Measurements from ENCODE around the gene DIP2B.
A peak's percentile ranks its signal among the peaks of the same experiment; 100 is the strongest.

Gene DIP2B

GRCh38 chr12:50564237-50564947 lies 59.6 kb downstream of the DIP2B start:
- Histone ChIP-seq H3K36me3 (ENCODE audit: control insufficient read depth, insufficient read depth, low read length) (no peaks in the 10 kb centered on the region), H3K27ac (no peak overlapping the region), H3K9ac (no peak overlapping the region), H3K79me2 (peaks cover 17% of the 10 kb centered on the region), H3K4me3 (ENCODE audit: low read depth, low read length) (no peak overlapping the region), H2AFZ (no peak overlapping the region), H3K4me2 (ENCODE audit: low read length) (no peak overlapping the region), H3K9me3 (ENCODE audit: control insufficient read depth, low read length) (no peaks in the 10 kb centered on the region), H3K4me1 (peaks cover 18% of the 10 kb centered on the region), H3K27me3 (ENCODE audit: control insufficient read depth, insufficient read depth, low read length) (no peaks in the 10 kb centered on the region)
- no peak for TF ChIP-seq CTCF (IDR thresholded peaks at IDR 0.05)

GRCh38 chr12:50564948-50565297 lies 60.1 kb downstream of the DIP2B start:
- peaks cover 19% of the 10 kb centered on the region for H3K4me1 ChIP-seq
- no peak overlapping the region for H2AFZ ChIP-seq
- no peaks in the 10 kb centered on the region for H3K9me3 ChIP-seq (ENCODE audit: control insufficient read depth, low read length)
- H3K9ac ChIP-seq, result no peak overlapping the region
- H3K27ac ChIP-seq, result no peak overlapping the region
- no peak overlapping the region for H3K4me3 ChIP-seq (ENCODE audit: low read depth, low read length)
- H3K4me2 ChIP-seq (ENCODE audit: low read length), result no peak overlapping the region
- TF ChIP-seq CTCF (IDR thresholded peaks at IDR 0.05), result no peak
- peaks cover 13% of the 10 kb centered on the region for H3K79me2 ChIP-seq
- no peaks in the 10 kb centered on the region for H3K36me3 ChIP-seq (ENCODE audit: control insufficient read depth, insufficient read depth, low read length)
- H3K27me3 ChIP-seq (ENCODE audit: control insufficient read depth, insufficient read depth, low read length), result no peaks in the 10 kb centered on the region

DNA sequence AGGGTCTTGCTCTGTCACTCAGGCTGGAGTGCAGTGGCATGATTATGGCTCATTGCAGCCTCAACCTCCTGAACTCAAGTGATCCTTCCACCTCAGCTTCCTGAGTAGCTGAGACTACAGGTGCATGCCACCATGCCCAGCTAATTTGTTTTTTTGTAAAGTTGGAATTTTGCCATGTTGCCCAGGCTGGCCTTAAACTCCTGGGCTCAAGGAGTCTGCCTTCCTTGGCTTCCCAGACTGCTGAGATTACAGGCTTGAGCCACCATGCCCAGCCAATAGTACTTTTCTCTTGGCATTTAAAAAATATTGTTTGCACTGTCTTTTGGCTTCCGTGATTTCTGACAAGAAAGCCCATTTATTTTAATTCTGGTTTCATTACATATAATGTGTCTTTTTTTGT lies 61.3 kb downstream of the DIP2B start:
- Histone ChIP-seq H3K36me3 (ENCODE audit: control insufficient read depth, insufficient read depth, low read length) (no peaks in the 10 kb centered on the region), H3K9ac (no peak overlapping the region), H3K79me2 (peaks cover 11% of the 10 kb centered on the region), H3K4me1 (peaks cover 19% of the 10 kb centered on the region), H3K27ac (no peak overlapping the region), H3K9me3 (ENCODE audit: control insufficient read depth, low read length) (no peaks in the 10 kb centered on the region), H3K4me2 (ENCODE audit: low read length) (no peak overlapping the region), H2AFZ (no peak overlapping the region), H3K4me3 (ENCODE audit: low read depth, low read length) (no peak overlapping the region), H3K27me3 (ENCODE audit: control insufficient read depth, insufficient read depth, low read length) (no peaks in the 10 kb centered on the region)
- no peak for TF ChIP-seq CTCF (IDR thresholded peaks at IDR 0.05)

DNA sequence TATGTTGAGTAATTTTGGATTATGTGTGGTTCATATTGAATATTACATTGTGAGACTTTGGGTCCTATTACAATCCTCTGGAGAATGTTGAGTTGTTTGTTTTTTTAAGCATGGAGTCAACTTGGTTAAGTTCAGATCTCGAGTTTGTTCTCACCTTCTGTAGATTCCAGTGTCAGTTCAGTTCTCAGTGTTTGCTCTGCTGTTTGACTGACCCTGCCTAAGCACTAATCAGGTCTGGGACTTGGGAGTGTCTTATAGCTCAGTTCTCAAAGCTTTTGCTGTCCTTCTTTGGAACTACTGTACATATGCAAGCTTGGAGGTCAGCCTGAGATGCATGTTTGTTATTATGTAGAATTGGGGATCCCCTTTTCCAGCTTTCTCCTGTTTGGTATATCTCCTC lies 63.1 kb downstream of the DIP2B start:
- H3K27me3 ChIP-seq (ENCODE audit: control insufficient read depth, insufficient read depth, low read length), result no peaks in the 10 kb centered on the region
- no peak overlapping the region for H3K9ac ChIP-seq
- no peak for TF ChIP-seq CTCF (IDR thresholded peaks at IDR 0.05)
- peak overlapping the region; percentile 49 for H2AFZ ChIP-seq
- no peaks in the 10 kb centered on the region for H3K9me3 ChIP-seq (ENCODE audit: control insufficient read depth, low read length)
- H3K79me2 ChIP-seq, result peaks cover 8% of the 10 kb centered on the region
- no peak overlapping the region for H3K4me3 ChIP-seq (ENCODE audit: low read depth, low read length)
- H3K4me1 ChIP-seq, result peaks cover 23% of the 10 kb centered on the region
- H3K36me3 ChIP-seq (ENCODE audit: control insufficient read depth, insufficient read depth, low read length), result no peaks in the 10 kb centered on the region
- H3K4me2 ChIP-seq (ENCODE audit: low read length), result peak overlapping the region; percentile 2
- peak overlapping the region; percentile 83 for H3K27ac ChIP-seq

Measured in parathyroid adenoma (tissue), 2 donors.